ENCODE measurements around the gene USHBP1.
"Not testable (repeated sequence)": the region's sequence is repeated elsewhere in the genome, so short reads cannot be mapped to it uniquely, and the experiment has no call there.

USHBP1 gene

DNA sequence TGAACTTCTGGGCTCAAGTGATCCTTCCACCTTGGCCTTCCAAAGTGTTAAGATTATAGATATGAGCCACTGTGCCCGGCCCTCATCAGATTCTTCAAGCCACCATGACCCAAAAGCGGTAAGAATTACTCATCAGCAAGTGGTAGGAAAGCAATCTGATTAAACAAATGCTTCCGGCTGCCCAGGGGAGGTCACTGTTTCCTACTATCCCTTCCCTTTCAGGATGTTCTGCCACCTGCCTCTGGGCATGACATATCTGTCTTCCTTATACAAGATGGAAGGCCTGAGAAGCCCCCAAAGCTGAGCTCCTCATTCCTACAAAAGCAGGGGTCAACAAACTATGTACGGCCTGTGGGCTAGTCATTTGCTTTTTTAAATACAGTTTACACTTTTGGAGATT is 31.7 kb upstream of the USHBP1 start:
- DNase-seq (ENCODE audit: low read depth) = no peak

GRCh38 chr19:17295551-17295950 is 31.0 kb upstream of the USHBP1 start:
- DNase-seq (ENCODE audit: low read depth) = not testable (repeated sequence)

- DNase-seq (ENCODE audit: low read depth) = peak; percentile 55
These were observed 29.7 kb upstream of the USHBP1 start for GRCh38 chr19:17294051-17294891.

DNA sequence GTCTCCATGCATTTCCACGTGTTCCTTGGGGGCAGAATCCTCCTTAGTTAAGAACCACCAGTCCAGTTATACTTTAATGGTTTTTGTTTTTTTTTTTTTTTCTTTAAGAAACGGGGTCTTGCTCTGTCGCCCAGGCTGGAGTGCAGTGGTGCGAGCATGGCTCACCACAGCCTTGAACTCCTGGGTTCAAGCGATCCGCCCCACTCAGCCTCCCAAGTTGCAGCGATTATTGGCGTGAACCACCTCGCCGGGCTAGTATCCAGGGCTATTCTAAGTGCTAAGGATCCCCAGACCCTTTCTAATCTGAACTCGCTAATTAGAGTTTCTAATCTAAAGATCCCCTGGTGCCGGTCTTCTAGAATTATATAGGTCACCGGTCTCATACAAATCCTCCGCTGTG is 29.1 kb upstream of the USHBP1 start:
- DNase-seq (ENCODE audit: low read depth) = no peak

GRCh38 chr19:17292301-17293074 is 27.9 kb upstream of the USHBP1 start:
- DNase-seq (ENCODE audit: low read depth) = peak; percentile 67

DNA sequence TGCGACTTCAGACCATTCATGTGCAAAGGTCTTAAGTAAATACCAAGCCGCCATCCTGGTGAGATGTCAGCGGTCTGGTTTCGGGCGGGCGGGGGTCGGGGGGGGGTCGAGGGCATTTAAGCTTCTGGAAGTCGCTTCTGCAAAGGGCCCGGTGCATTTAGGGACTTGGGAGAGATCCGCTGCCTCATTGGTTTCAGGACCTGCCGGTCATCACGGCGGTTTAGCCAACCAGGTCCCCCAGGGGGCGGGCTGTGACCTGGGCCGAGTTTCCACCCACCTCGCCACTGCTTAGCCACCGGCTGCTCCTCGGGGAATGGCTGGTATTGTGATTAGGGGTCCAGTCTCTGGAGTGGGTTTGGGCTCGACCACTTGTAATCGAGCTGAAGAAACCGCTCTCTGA is 24.9 kb upstream of the USHBP1 start:
- peak; percentile 43 for DNase-seq (ENCODE audit: low read depth)

GRCh38 chr19:17286752-17287151 is 22.2 kb upstream of the USHBP1 start:
- DNase-seq (ENCODE audit: low read depth) = no peak

DNA sequence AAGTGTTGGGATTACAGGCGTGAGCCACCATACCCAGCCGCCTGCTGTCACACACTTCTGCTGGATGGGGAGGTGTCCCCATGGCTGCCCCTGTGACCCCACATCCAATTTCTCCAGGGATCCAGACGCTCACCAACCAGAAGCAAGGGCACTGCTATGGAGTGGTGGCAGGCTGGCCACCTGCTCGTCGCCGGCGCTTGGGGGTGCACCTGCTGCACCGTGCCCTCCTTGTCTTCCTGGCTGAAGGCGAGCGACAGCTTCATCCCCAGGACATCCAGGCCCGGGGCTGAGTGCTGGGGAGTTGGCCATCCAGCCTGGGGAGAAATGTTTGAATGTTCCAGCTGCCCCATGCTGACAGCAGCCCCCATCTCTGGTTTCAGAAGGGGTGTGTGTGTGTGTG is 21.7 kb upstream of the USHBP1 start:
- DNase-seq (ENCODE audit: low read depth) = no peak

DNA sequence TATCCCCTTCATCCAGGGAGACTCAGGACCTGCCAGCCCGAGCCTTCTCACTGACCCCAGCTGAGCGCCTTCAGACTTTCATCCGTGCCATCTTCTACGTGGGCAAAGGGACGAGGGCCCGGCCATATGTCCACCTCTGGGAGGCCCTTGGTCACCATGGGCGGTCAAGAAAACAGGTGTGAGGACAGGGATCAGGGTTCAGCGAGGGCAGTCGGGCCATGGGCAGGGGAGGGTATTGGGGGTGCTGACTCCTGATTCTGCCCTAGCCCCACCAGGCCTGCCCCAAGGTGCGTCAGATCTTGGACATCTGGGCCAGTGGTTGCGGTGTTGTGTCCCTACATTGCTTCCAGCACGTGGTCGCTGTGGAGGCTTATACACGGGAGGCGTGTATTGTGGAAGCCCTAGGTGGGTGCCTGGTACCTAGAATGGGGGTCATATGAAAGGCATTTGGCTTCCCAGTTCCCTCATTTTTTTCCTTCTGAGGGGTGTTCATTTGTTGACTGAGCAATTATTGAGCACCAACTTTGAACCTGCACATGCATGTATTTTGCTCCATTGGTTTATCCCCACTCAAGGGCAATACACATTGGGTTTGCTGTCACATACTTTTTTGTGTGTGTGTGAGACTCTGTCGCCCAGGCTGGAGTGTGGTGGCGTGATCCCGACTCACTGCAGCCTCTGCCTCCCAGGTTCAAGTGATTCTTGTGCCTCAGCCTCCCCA is 21.0 kb upstream of the USHBP1 start:
- no peak for DNase-seq (ENCODE audit: low read depth)

GRCh38 chr19:17283504-17283996 is 19.0 kb upstream of the USHBP1 start:
- DNase-seq (ENCODE audit: low read depth) = no peak

- DNase-seq (ENCODE audit: low read depth) = peak; percentile 59
These were observed 18.1 kb upstream of the USHBP1 start for GRCh38 chr19:17282488-17283125.

DNA sequence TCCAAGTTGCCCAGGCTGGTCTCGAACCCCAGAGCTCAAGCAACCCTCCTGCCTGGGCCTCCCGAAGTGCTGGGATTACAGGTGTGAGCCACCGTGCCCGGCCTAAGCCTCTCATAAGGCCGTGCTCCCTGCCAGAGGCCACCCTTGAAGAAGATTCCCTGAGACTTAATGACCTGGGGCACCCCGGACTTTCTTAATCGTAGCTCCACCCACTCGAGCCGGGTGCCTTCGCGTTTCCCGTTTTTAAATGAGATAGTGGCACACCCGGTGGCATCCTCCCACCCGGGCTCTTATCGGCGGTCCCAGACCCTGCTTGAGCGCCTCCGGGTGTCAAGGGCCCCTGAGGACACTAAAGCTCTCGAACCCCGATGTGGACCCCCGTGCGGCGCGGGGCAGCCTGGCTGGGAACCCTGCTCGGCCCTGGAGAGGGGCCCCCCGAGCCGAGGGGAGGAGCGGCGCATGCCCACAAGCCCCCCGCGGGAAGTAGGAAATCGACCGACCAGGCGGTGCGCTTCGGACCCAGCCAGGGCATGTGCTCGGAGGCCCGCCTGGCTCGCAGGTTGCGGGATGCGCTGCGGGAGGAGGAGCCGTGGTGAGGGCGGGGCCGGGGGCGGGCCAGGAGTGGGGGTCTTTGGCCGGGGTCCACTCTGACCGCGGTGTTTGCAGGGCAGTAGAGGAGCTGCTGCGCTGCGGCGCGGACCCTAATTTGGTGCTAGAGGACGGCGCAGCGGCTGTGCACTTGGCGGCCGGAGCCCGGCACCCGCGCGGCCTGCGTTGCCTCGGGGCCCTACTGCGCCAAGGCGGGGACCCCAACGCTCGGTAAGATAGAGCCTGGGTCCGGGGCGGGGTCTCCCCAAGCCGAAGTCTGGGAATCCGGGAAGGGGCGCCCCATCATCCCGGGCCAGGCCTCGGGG is 17.1 kb upstream of the USHBP1 start, which contains the start of gene ANKLE1:
Gene ANKLE1 (plus strand): TSS at position 511 of the 914 bp plus-strand sequence. CDS start 20 bp downstream, at position 531.
- DNase-seq (ENCODE audit: low read depth) = peak; percentile 31

- DNase-seq (ENCODE audit: low read depth) = no peak
These were observed 14.9 kb upstream of the USHBP1 start for GRCh38 chr19:17279436-17279835.

DNA sequence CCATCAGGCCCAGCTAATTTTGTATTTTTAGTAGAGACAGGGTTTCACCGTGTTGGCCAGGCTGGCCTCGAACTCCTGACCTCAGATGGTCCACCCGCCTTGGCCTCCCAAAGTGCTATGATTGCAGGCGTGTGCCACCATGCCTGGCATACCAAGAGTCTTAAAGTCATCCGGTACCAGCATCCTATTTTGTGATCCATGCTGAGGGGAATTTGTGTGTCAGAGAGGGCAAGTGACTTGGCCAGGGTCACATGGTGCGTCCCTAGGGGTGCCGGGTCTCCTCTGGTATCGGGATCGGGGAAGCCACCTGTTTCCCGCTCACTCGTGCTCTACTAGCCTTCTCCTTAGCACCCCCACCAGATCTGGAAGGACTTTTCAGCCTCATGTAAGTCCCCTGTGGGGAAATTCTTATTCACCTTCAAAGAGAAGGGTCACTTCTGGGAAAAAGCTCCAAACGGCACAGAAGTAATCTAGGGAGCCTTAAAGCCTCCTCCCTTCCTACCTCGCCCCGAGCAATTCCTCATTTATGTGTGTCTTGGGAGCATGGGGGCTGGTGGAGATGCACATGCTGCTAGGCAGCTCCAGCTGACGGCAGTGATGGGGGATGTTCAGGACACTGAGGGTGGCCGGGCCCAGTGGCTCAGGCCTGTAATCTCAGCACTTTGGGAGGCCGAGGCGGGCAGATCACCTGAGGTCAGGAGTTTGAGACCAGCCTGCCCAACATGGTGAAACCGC is 11.1 kb upstream of the USHBP1 start:
- no peak for DNase-seq (ENCODE audit: low read depth)

GRCh38 chr19:17274892-17275291 is 10.3 kb upstream of the USHBP1 start:
- not testable (repeated sequence) for DNase-seq (ENCODE audit: low read depth)

DNA sequence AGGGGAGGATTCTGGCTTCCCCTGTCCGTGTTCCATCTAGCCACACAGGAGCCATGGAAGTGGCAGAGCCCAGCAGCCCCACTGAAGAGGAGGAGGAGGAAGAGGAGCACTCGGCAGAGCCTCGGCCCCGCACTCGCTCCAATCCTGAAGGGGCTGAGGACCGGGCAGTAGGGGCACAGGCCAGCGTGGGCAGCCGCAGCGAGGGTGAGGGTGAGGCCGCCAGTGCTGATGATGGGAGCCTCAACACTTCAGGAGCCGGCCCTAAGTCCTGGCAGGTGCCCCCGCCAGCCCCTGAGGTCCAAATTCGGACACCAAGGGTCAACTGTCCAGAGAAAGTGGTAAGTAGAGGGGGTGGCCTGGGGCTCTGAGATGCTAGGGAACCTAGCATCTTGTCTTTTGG is 4.2 kb upstream of the USHBP1 start:
- no peak for DNase-seq (ENCODE audit: low read depth)

- peak; percentile 85 for DNase-seq (ENCODE audit: low read depth)
These were observed 2.6 kb upstream of the USHBP1 start, which contains the start of gene BABAM1 for GRCh38 chr19:17266975-17267788. Gene BABAM1, plus strand, starts transcription at chr19:17267443. Its CDS starts 1,364 bp downstream, at chr19:17268807.

DNA sequence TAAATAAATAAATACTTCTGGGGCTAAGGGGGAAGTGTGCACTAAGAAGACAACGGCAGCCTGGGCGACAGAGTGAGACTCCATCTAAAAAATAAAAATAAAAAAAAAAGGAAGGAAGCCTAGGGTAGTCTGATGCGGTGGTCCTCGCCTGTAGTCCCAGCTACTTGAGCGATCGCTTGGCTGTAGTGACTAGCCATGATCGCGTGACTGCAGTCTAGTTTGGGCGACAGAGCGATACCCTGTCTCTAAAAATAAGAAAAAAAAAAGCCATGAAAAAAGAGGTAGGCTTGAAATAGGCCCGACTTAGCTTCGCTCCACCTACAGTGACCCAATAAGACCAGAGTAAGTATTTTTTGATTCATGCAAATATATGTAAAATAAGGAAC is 2.0 kb upstream of the USHBP1 start:
- no peak for DNase-seq (ENCODE audit: low read depth)

DNA sequence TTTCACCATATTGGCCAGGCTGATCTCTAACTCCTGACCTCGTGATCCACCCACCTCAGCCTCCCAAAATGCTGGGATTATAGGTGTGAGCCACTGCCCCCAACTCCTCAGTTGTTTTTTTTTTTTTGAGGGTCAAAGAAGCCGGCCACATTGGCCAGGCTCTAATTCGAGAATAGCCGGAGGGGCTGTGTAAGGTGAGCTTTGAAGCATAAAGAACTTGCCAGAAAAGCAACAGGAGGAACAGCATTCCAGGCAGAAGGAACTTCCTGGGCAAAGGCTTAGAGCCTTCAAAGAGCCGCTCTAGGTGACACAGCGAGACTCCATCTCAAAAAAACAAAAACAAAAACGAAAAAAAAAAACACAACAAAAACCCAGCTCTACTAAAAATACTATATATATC is 1.5 kb upstream of the USHBP1 start:
- DNase-seq (ENCODE audit: low read depth) = no peak
